Measurements from ENCODE around the gene PRKAG3. TPM values are rescaled to one million over a fixed set of nuclear protein-coding genes. Genes with fewer than 3 reads are reported as not detected.

The PRKAG3 gene
- polyA plus RNA-seq, 1 experiment, result not detected

DNA sequence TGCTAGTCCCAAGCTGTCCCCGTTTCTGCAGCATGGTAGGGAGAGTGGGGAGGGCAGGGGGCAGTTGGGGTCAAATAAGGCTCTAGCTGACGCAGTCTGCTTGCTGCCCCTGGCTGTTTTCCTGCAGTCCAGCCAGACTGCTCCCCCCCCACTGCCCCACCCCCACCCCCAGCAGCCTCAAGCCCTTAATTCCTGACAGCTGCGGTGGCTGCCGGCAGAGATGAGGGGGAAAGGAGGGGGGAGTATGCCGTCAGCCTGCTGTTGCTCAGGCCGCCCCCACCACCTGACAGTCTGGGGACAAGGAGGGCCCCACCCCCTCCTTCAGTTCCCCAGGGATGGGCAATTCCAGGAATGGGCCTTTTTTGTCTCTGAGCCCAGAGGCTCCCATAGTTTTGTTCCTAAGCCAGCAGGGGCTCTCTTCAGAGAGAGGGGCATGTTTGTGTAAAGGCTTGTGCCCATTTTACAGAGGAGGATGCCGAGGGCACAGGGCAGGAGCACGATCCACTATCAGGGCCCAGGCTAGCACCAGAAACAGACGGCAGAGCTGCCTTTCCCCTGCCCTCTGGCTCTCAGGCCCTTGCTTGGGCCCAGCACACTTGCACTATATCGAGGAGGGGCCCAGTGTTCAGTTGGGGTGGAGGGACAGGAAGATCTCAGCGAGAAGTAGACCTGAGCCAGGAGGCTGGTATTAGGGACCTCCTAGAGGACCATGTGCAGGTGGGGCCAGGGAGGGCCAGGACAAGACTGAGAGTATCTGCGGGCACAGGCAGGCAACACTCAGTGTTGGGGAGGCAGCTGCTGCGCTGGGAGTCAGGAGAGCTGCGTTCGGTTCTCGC is 47.5 kb upstream of the PRKAG3 start:
- ChIA-PET CTCF (interaction anchor here (0.9 to 22.2 kb wide), 4 partner anchors 17 to 101 kb away, joined by 3 to 726 read pairs (median 44); partner anchors contain the start of gene WNT6), POLR2A (no interaction called here)
- Histone ChIP-seq H3K4me3 (ENCODE audit: low read depth, low read length) (no peak overlapping the region), H3K36me3 (ENCODE audit: control insufficient read depth, insufficient read depth, low read length) (no peaks in the 10 kb centered on the region), H3K27me3 (ENCODE audit: control insufficient read depth, insufficient read depth, low read length) (peaks cover 61% of the 10 kb centered on the region)
- no peak for DNase-seq (ENCODE audit: low read depth)
- TF ChIP-seq, protein P1, sequence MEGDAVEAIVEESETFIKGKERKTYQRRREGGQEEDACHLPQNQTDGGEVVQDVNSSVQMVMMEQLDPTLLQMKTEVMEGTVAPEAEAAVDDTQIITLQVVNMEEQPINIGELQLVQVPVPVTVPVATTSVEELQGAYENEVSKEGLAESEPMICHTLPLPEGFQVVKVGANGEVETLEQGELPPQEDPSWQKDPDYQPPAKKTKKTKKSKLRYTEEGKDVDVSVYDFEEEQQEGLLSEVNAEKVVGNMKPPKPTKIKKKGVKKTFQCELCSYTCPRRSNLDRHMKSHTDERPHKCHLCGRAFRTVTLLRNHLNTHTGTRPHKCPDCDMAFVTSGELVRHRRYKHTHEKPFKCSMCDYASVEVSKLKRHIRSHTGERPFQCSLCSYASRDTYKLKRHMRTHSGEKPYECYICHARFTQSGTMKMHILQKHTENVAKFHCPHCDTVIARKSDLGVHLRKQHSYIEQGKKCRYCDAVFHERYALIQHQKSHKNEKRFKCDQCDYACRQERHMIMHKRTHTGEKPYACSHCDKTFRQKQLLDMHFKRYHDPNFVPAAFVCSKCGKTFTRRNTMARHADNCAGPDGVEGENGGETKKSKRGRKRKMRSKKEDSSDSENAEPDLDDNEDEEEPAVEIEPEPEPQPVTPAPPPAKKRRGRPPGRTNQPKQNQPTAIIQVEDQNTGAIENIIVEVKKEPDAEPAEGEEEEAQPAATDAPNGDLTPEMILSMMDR (IDR thresholded peaks at IDR 0.05; ENCODE audit: insufficient read depth, low read depth, low read length), result no peak

DNA sequence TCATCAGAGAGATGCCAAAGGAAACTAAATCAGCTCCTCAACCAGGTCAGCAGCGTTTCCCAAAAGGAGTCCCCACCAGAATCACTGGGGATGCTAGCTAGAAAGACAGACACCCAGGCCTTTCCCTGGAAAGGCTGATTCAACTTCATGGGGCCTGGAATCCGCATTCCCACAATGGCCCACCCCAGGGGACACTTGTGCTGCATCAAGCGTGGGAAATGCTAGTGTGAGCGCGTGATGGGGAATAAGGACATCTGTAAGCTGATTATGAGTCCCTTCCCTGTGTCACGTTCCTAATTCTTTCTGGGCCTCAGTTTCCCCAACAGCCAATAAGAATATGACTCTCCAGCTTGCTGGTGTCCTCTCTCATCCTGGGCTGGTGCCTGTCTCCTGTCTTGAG is 46.9 kb upstream of the PRKAG3 start:
- no peak overlapping the region for H3K4me3 ChIP-seq (ENCODE audit: low read depth, low read length)
- no peak for DNase-seq (ENCODE audit: low read depth)
- H3K27me3 ChIP-seq (ENCODE audit: control insufficient read depth, insufficient read depth, low read length), result peaks cover 60% of the 10 kb centered on the region
- no peaks in the 10 kb centered on the region for H3K36me3 ChIP-seq (ENCODE audit: control insufficient read depth, insufficient read depth, low read length)
- ChIA-PET CTCF (interaction anchor here (0.9 to 22.2 kb wide), 5 partner anchors 16 to 281 kb away, joined by 3 to 726 read pairs (median 4); partner anchors contain the start of gene WNT6), POLR2A (interaction anchor here (0.7 kb wide), 1 partner anchor 34 kb away, joined by 5 read pairs; no protein-coding TSS in a partner anchor)
- TF ChIP-seq, protein P1 (IDR thresholded peaks at IDR 0.05; ENCODE audit: insufficient read depth, low read depth, low read length), result no peak

DNA sequence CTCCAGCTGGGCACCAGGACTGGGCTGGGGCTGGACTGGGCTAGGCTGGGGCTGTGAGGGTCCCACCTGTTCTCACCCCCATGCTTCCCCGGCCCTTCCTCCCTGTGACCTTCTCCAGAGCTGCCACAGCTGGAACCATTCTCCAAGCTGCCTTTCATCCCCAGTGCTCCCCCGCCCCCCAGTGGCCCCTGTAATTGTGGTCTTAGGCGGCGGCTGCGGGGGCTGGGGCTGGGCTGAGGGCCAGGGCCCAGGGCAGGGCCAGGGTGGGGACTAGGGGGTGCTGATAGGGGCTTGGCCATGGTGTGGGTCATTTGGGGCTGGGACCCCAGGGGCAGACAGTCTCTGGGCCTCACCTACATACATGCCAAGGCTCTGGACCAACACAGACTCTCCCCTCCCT is 46.3 kb upstream of the PRKAG3 start:
- CTCF ChIA-PET, result interaction anchor here (0.9 to 22.2 kb wide), 7 partner anchors 16 to 281 kb away, joined by 3 to 726 read pairs (median 4); partner anchors contain the start of gene WNT6
- Histone ChIP-seq H3K27me3 (ENCODE audit: control insufficient read depth, insufficient read depth, low read length) (peaks cover 62% of the 10 kb centered on the region), H3K4me3 (ENCODE audit: low read depth, low read length) (no peak overlapping the region), H3K36me3 (ENCODE audit: control insufficient read depth, insufficient read depth, low read length) (no peaks in the 10 kb centered on the region)
- TF ChIP-seq, protein P1 (IDR thresholded peaks at IDR 0.05; ENCODE audit: insufficient read depth, low read depth, low read length), result no peak
- POLR2A ChIA-PET, result interaction anchor here (0.7 kb wide), 1 partner anchor 33 kb away, joined by 5 read pairs; no protein-coding TSS in a partner anchor
- DNase-seq (ENCODE audit: low read depth), result no peak

DNA sequence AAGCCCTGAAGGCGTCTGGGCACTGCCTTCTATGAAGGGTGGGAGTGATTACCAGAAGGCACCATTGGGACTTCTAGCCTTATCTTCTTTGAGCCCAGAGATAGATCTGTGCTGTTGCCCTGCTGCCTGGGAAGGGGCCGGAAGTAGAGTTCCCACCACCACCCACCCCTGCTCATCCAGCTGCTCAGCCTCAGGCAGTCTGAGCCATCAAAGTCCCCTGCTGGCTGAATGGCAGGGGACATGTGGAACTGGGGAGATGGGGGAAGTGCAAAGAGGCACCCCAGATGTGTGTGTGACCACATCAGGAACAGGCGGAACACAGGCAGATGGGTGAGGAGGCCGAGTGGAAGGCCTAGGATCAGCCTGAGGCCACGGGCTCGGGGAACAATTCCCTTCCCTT is 45.7 kb upstream of the PRKAG3 start:
- peaks cover 62% of the 10 kb centered on the region for H3K27me3 ChIP-seq (ENCODE audit: control insufficient read depth, insufficient read depth, low read length)
- POLR2A ChIA-PET, result no interaction called here
- H3K4me3 ChIP-seq (ENCODE audit: low read depth, low read length), result no peak overlapping the region
- DNase-seq (ENCODE audit: low read depth), result no peak
- TF ChIP-seq, protein P1 (IDR thresholded peaks at IDR 0.05; ENCODE audit: insufficient read depth, low read depth, low read length), result no peak
- CTCF ChIA-PET, result interaction anchor here (1.1 to 22.2 kb wide), 11 partner anchors 10 to 167 kb away, joined by 3 to 726 read pairs (median 6); partner anchors contain the start of genes TTLL4 and WNT6
- no peaks in the 10 kb centered on the region for H3K36me3 ChIP-seq (ENCODE audit: control insufficient read depth, insufficient read depth, low read length)

DNA sequence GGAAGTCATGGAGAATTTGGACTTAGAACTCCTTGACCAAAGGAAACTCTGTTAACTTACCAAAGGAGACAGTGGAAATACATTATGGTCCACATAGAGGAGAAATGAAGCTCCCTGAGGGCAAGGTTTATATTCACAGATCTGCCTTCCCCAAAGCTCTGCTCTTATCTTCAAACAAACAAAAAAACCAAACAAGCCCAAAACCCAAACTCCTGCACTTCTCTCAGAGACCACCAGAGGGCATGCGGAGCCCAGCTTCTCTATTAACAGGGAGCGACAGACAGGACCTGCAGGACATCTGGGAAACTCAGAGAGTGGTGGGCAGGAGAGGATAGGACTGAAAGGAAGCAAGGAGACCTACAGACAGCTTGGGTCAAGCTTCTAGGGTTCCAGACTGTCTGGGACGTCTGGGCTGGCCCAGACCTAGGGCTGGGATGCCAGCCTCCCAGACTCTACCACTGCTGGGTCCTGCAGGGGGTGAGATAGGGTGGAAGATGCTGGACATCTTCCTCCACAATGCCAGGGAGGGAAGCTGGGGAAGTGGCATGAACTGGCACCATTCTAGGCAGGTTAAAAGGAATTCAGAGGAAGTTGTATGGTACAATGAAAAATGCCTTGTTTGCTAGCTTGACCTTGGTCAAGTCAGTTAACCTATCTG is 45.1 kb upstream of the PRKAG3 start:
- POLR2A ChIA-PET, result interaction anchor here (0.6 to 0.7 kb wide), 2 partner anchors 418 to 511 kb away, joined by 3 read pairs; partner anchors contain the start of gene DNPEP
- TF ChIP-seq, protein P1 (IDR thresholded peaks at IDR 0.05; ENCODE audit: insufficient read depth, low read depth, low read length), result peak; percentile 94
- CTCF ChIA-PET, result interaction anchor here (0.6 to 22.2 kb wide), 25 partner anchors 9 to 331 kb away, joined by 3 to 726 read pairs (median 4); partner anchors contain the start of genes TTLL4 and WNT6
- H3K27me3 ChIP-seq (ENCODE audit: control insufficient read depth, insufficient read depth, low read length), result peaks cover 62% of the 10 kb centered on the region
- H3K4me3 ChIP-seq (ENCODE audit: low read depth, low read length), result no peak overlapping the region
- no peak for DNase-seq (ENCODE audit: low read depth)
- no peaks in the 10 kb centered on the region for H3K36me3 ChIP-seq (ENCODE audit: control insufficient read depth, insufficient read depth, low read length)

Measured in BJ (cell line).